ENCODE measurements around the gene MAST4.

Gene MAST4

DNA sequence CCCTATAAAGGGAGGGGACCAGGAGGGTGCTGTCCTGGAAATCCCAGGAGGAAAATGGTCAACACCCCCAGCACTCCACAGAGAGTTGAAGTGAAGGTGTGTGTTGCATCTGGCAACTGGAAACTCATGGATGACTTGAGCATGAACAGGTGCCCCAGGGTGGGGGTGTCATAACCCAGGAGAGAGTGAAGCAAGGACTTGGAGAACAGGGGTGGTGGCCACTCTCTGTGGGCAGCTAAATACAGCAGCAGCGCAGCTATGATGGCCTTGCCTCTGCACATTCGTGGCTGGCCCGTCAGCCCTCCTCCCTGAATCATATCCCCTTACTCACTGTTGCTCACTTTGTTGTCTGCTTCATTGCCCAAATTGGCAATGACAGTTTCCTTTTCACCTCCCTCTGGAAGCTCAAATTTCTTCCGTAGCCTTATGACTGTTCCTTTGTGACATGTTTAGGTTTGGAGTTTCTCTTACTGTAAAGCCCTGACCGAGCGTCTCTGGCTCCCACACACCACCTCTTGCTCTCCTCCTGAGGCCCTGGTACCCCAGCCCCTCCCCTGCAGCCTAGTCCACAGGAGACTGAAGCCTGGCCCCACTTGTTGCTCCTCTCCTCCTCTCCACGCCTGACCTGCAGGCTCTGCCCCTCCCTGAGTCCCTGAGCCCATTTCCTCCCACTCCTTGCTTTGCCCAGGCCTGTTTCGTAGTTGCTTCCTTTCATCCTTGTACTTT is 414.7 kb downstream of the MAST4 start:
- no peak for DNase-seq (ENCODE audit: low read depth in 2 of 2, low spot score in 1 of 2)

DNA sequence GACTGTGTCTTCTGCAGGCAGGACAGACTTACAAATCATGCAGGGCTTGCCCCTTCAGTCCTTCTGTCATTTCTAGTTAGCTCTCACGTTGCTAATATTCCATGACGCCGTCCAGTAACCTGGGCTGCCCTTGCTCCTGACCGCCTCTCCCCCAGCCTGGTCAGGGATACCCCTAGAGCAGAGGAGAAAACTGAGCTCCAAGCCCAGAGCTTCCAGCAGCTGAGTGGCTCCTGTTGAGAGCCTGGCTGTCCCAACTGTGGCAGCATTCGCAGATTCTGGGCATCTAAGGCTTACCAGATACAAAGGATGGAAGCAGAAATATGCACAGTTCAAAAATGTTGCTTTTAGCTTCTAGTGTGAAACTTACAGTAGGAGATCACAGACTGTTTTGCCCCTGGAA is 415.2 kb downstream of the MAST4 start:
- no peak for DNase-seq (ENCODE audit: low read depth in 2 of 2, low spot score in 1 of 2)

DNA sequence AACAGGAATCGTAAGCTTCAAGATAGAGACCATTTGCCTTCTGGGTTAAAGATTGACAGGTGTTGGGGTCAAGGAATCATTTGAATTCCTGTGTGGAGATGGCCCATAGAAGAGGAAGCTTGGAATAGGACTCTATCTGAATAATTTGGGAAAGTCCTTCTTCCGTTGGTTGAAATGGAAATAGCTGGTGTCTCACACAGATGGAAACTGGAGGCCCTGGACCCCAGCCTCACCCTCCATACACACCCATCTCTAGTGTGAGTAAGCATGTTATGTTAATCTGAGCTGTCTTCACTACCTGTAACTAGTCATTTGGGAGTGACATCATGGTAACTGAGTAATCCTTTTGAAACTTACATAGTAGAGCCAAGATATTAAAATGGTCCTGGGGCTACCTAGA is 416.0 kb downstream of the MAST4 start:
- no peak for DNase-seq (ENCODE audit: low read depth in 2 of 2, low spot score in 1 of 2)

DNA sequence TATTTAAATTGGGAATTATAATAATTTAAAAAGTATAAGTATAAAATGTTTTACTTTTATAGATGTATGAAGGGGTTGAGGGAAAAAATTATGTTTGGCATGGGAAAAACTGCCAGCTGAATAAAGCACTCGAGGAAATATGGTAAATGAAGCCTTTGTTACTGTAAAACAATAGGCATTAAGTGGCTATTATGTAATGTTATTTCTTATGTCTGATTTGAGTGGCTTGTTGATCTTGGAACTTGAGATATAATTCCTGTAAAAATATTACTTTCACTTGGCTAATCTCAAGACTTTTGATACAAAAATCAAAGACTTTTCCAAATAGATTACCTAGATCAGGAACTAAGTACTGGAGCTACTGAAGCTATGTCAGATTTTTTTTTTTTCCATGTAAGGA is 417.5 kb downstream of the MAST4 start:
- no peak for DNase-seq (ENCODE audit: low read depth in 2 of 2, low spot score in 1 of 2)

DNA sequence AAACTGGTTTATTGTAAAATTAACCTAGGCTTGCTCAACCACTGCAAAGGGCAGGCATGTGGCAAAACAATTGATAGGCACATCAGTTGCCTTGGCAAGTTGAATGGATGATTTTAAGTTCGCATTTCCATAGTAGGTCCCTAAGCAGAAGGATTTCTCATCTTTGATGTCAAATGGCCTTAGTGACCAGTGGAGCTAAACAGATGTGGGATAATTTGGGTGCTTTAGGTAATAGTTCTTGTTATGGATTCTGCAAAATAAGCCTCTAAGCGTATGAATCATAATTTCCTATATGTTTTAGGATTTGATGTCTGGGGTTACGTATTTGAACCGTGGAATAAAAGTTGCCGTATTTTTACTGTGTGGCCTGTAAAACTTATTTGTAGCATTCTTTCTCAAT is 418.0 kb downstream of the MAST4 start:
- DNase-seq (ENCODE audit: low read depth in 2 of 2, low spot score in 1 of 2): no peak

- DNase-seq (ENCODE audit: low read depth in 2 of 2, low spot score in 1 of 2): no peak
Measured at GRCh38 chr5:67014957-67015400, 418.8 kb downstream of the MAST4 start.

GRCh38 chr5:67015541-67016191 is 419.5 kb downstream of the MAST4 start:
- no peak for DNase-seq (ENCODE audit: low read depth in 2 of 2, low spot score in 1 of 2)

DNA sequence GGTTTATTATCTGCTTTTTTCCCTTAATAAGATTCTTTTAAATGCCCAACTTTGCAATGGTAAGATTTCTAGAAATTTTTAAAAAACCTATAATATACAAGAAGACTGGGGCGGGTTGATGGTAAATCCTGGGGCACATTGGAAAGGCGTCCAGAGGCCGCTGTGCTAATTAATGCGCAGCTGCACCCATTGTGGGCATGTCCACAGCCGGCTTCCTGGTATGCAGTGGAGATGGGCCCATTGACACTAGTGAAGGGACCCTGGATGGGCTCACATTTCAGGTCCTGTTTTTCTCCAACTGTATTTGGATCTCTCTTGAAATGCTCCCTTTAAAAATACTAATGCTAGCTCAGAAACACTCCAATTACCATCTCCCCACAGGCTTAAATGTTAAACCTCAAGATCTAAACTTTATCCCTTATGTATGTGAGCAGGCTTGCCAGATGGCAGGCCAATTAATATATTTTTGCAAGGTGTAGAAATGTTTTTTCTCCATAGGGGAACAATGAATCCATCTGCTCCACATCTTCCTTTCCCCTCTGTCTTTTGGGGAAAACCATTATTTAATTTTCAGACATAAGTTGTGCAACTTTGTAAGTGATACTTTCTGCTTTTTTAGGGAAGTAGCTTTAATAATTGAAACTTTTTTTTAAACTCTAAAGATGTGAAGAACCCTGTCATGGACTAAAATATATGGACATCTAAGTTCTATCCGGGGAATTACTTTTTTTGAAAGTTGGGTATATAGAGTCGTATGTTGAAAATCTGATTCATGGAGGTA is 423.1 kb downstream of the MAST4 start:
- no peak for DNase-seq (ENCODE audit: low read depth in 2 of 2, low spot score in 1 of 2)

- no peak for DNase-seq (ENCODE audit: low read depth in 2 of 2, low spot score in 1 of 2)
Measured at GRCh38 chr5:67020096-67020615, 424.0 kb downstream of the MAST4 start.

- no peak for DNase-seq (ENCODE audit: low read depth in 2 of 2, low spot score in 1 of 2)
Measured at GRCh38 chr5:67021031-67021430, 424.8 kb downstream of the MAST4 start.

- no peak for DNase-seq (ENCODE audit: low read depth in 2 of 2, low spot score in 1 of 2)
Measured at GRCh38 chr5:67021521-67021920, 425.3 kb downstream of the MAST4 start.

- DNase-seq (ENCODE audit: low read depth in 2 of 2, low spot score in 1 of 2): no peak
Measured at GRCh38 chr5:67021962-67022361, 425.8 kb downstream of the MAST4 start.

DNA sequence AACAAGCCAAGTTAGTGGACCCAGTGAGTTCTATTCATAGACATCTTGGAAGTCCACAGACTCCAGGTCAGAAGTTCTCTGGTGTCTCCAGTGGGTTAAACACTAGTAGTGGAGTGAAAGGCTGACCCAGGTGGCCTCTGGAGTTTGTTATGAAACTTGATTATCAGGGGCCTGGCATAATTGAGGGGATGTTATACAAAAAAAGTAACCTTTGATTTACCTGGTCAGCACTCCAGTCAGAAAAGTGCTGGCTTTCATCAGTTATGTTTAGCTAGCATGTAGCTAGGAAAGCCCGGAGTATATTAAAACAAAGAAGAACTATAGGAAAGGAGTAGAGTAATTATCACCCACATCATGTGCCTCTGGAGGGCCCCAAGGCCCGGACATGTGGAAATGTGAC is 429.3 kb downstream of the MAST4 start:
- no peak for DNase-seq (ENCODE audit: low read depth in 2 of 2, low spot score in 1 of 2)

DNA sequence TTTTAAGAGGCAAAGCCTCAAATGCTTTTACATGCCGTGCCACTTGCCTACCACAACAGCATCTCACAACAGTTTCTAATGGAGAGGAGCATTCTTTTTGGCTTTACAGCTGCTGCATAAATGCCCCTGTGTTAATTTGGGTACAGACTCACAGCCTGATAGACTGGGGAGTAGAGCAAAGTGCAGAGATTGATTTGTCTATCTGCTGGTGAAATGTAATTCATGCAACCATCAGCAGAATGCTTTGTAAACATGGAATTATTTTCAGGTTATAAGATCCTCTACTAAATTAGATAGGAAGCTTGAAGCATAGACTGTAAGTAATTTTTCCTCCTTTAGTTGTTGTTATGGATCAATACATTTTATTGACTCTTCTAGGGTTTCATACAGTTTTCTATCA is 430.1 kb downstream of the MAST4 start:
- DNase-seq (ENCODE audit: low read depth in 2 of 2, low spot score in 1 of 2): no peak

DNA sequence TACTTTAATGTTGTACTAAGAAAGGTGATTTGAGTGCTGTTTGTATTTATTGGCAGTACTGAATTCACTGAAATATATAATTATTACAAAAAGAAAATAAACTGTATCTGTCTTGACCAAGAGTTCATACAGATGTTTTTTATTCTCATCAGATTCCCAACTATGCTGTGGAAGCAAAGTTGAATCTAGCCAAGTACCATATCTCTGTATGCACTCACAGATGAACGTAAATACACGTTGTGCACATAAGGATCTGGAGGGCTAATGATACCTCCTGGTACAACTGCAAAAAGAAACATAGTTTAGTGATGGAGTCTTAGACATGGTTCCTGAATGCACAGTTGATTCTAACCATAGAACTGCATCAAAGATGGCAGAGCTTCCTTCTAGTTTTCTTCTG is 431.0 kb downstream of the MAST4 start:
- no peak for DNase-seq (ENCODE audit: low read depth in 2 of 2, low spot score in 1 of 2)

DNA sequence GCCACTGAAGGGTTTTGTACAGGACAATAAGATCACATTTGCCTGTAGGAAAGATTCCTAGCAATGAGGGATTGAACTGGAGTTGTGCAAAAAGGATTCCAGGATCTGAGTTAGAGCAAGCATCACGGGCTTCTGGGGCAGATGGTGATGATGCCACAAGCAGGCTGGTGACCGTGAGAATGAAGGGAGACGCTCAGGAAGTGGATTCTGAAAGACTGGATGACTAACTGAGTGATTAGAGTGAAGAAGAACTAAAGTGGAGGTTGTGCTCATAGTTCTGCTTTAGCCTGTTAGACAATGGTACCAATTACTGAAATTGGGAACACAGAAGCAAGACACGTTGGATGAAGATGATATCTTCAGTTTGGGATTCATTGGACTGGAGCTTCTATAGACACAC is 432.2 kb downstream of the MAST4 start:
- DNase-seq (ENCODE audit: low read depth in 2 of 2, low spot score in 1 of 2): no peak

DNA sequence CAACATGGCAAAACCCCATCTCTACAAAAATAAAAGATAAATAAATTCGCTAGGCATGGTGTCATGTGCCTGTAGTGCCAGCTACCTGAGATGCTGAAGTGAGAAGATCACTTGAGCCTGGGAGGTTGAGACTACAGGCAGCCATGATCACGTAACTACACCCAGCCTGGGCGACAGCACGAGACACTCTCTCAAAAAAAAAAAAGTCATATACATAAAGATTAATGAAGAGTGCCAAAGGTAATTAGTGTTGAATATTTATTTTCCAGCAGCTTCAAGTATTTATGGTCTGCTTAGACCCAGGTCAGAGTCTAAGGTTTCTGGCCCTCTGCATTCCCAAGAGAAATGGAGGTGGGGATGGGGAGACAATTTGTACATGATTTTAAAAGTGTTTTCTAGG is 432.7 kb downstream of the MAST4 start:
- DNase-seq (ENCODE audit: low read depth in 2 of 2, low spot score in 1 of 2): no peak

DNA sequence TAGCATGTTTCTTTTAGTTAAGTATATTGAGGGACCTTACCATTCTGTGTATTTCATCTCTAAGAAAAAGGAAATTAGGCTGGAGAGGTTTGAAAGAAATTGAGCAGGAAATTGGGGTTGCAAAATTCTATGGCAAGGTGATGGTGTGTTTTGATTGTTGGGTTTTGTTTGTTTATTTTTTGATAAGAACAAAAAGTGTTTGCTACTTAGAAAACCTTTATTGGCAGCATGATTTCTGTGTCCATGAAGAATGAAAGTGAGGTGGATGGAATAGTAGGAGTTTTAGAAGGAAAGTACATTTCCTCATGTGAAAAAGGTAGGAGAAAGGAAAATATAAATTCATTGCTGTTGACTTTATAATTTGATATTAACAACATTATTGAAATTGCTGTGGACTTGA is 433.3 kb downstream of the MAST4 start:
- DNase-seq (ENCODE audit: low read depth in 2 of 2, low spot score in 1 of 2): no peak

DNA sequence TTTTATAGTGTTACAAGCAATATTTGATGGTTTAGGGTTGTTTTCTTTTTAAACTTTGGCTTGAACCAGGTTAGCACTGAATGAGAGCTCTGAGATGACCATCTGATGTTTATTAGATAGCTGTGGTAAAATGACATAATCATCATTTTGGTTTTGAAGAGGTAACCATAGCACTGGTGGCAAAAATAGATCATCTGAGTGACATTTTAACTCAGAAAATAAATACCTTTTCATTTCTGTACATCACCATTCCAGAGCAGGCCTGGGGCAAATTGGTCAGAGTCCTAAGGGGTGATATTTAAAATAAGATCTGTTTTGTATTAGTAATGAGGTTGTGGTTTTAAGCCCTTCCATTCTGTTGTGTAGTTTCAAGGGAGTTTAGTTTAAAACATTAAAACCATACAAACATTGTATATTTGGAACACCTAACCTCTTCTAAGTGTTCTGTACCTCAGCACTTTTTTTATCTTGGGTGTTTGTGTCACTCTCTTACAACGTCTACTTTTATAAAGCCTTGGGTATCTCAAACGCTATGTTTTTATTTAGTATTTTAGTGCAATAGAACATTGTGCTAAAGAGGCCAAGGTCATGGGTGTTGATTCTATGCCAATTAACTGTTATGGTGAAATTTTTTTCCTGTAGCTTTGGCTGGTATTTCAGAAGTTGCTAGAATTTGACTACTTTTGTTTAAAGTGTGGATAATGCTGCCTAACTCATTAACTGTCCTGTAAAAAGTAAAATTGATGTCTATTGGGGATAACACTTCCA is 434.3 kb downstream of the MAST4 start:
- DNase-seq (ENCODE audit: low read depth in 2 of 2, low spot score in 1 of 2): no peak

DNA sequence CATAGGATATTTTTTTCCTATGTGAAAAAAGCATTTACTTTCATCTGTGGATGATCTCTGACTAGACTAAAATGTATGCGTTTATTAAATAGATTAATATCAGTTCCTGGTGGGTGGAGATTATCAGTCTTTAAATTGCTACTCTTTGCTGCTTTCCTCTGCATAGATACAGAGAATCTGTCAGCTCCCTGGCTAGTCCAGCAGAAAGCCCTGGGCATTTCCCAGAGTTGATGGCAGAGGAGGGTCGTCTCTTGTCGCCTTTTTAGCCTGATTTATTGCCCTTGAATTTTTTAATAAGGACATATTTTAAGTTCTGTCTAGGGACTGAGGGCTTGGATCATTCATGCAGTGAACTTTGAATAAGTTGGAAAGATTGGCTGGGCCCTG is 434.9 kb downstream of the MAST4 start:
- DNase-seq (ENCODE audit: low read depth in 2 of 2, low spot score in 1 of 2): no peak

- DNase-seq (ENCODE audit: low read depth in 2 of 2, low spot score in 1 of 2): no peak
Measured at GRCh38 chr5:67031692-67032091, 435.5 kb downstream of the MAST4 start.
